Measurements from ENCODE around the gene MINDY4B.

DNA sequence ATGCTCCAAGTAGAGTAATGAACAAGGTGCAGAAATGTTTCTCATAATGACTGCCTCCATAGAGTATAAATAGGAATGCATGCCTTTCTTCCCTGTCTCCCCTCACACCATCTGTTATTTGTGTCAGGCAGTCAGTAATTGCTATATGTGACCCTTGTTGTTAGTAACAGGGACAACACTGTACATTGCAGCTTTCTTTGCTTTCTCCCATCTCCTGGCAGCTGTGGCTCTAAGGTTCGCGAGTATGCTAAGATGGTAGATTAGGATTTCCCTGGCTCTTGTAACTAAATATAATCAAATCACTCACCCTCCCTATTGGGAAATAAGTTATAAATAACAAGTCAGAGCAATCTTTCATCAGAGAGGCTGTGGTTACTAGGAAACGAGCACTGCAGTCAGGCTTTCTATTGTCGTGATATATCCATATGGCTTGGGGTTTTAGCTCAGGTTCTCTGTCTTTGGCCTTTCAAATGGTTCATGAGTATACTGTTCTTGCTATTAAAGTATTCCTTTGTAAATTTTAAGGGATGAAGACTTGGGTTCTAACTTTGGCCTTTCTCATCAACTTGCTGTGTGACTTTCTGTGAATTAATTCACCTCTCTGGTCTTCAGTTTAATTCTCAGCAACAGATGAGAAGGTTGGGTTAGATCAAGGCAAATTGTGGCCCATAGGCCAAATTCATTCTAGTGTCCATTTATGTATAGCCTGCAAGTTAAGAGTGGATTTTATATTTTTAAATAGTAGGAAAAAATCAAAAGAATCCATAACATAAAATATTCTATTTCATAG, 8.1 kb upstream of the MINDY4B start:
- TF ChIP-seq POLR2A (IDR thresholded peaks at IDR 0.05): no peak
- no peak for TF ChIP-seq CTCF (IDR thresholded peaks at IDR 0.05)
